HUES6 (cell line): Measurements from ENCODE around the gene ANKRD13B.
A peak's percentile ranks its signal among the peaks of the same experiment; 100 is the strongest.

Source experiments
- H3K27ac ChIP-seq: 2 replicates; pipeline ENCODE4 v1.7.0; 2013; ENCODE audit warnings: low read depth, mild to moderate bottlenecking, low read length, inconsistent platforms
- H3K27me3 ChIP-seq: 2 replicates; pipeline ENCODE4 v1.6.1; 2013; ENCODE audit warnings: low read length; ENCODE audit not compliant: control insufficient read depth, insufficient read depth
- H3K36me3 ChIP-seq: 2 replicates; pipeline ENCODE4 v1.6.1; 2013; ENCODE audit warnings: low read length; ENCODE audit not compliant: control insufficient read depth, insufficient read depth
- H3K4me1 ChIP-seq: 2 replicates; pipeline ENCODE4 v1.6.1; 2013; ENCODE audit warnings: low read length; ENCODE audit not compliant: control insufficient read depth, insufficient read depth
- H3K4me3 ChIP-seq: 2 replicates; pipeline ENCODE4 v1.5.1; 2013; ENCODE audit warnings: low read depth, low read length
- H3K9ac ChIP-seq: one replicate; pipeline ENCODE4 v1.6.1; 2013; ENCODE audit warnings: mild to moderate bottlenecking, low read length
- H3K9me3 ChIP-seq: 2 replicates; pipeline ENCODE4 v1.6.1; 2013; ENCODE audit warnings: low read depth, low read length; ENCODE audit not compliant: control insufficient read depth, insufficient read depth

Gene ANKRD13B

GRCh38 chr17:29659155-29659554, 66.2 kb downstream of the ANKRD13B start:
- Histone ChIP-seq H3K27ac (no peak overlapping the region), H3K9me3 (no peaks in the 10 kb centered on the region), H3K36me3 (no peaks in the 10 kb centered on the region), H3K4me1 (peaks cover 8% of the 10 kb centered on the region), H3K27me3 (no peaks in the 10 kb centered on the region), H3K9ac (no peak overlapping the region), H3K4me3 (no peak overlapping the region)

- H3K9ac ChIP-seq = no peak overlapping the region
- H3K27ac ChIP-seq = no peak overlapping the region
- H3K9me3 ChIP-seq = no peaks in the 10 kb centered on the region
- H3K36me3 ChIP-seq = no peaks in the 10 kb centered on the region
- H3K4me1 ChIP-seq = peaks cover 8% of the 10 kb centered on the region
- no peak overlapping the region for H3K4me3 ChIP-seq
- H3K27me3 ChIP-seq = no peaks in the 10 kb centered on the region
These were observed 68.3 kb downstream of the ANKRD13B start for GRCh38 chr17:29661213-29661612.

- peaks cover 8% of the 10 kb centered on the region for H3K4me1 ChIP-seq
- H3K27me3 ChIP-seq = no peaks in the 10 kb centered on the region
- H3K9ac ChIP-seq = no peak overlapping the region
- no peak overlapping the region for H3K4me3 ChIP-seq
- peak overlapping the region; percentile 41; the same call in 1 of the 2 replicates for H3K27ac ChIP-seq
- no peaks in the 10 kb centered on the region; the same call in 1 of the 2 replicates for H3K36me3 ChIP-seq
- no peaks in the 10 kb centered on the region for H3K9me3 ChIP-seq
These were observed 70.2 kb downstream of the ANKRD13B start for GRCh38 chr17:29663155-29663554.
